ENCODE data around the gene SPATA17. TPM values are rescaled to one million over a fixed set of nuclear protein-coding genes. Genes with fewer than 3 reads are reported as not detected.

Gene SPATA17
- total and polyA plus RNA-seq, 2 of the 8 experiments (the other 6 are each of a cell fraction or from before 2014, with no cell fraction given) = 0.17 to 0.48 TPM

- TF ChIP-seq CEBPB (IDR thresholded peaks at IDR 0.05; ENCODE audit: low read depth, low read length) (no peak), CBX8 (IDR thresholded peaks at IDR 0.05; ENCODE audit: borderline replicate concordance, low read depth, low read length) (no peak)
These were observed 245.8 kb downstream of the SPATA17 start (continued) for GRCh38 chr1:217876896-217877295.

Measured in H1 (cell line).